Astrocyte of the spinal cord (primary cell): ENCODE measurements around the gene DNAJA1.
"Not testable (repeated sequence)": the region's sequence is repeated elsewhere in the genome, so short reads cannot be mapped to it uniquely, and the experiment has no call there.

Source experiments
- DNase-seq: peaks from one replicate; pipeline ENCODE4 v3.0.0; 2011; ENCODE audit warnings: low read depth, low spot score
- H3K4me3 ChIP-seq: 2 replicates; pipeline ENCODE4 v1.5.1; 2011; ENCODE audit warnings: low read depth, mild to moderate bottlenecking, low read length, moderate library complexity
- CTCF ChIP-seq: IDR thresholded peaks from 2 replicates; pipeline ENCODE4 v1.5.1; 2012; ENCODE audit warnings: low read depth, mild to moderate bottlenecking, low read length, inconsistent platforms
- in situ Hi-C: cut with HindIII; loops from 2 replicates; pipeline ENCODE4 v1.10.0; 2017; ENCODE audit warnings: low sequenced_read_pairs

DNAJA1 gene

GRCh38 chr9:33024966-33025571, at the start of gene DNAJA1:
DNAJA1 (plus strand) TSS chr9:33025273; CDS start chr9:33026485, 1,212 bp downstream.
- in situ Hi-C loops = no loop called here
- TF ChIP-seq CTCF = no peak
- peak within 1 kb of the TSS; percentile 100 for H3K4me3 ChIP-seq
- DNase-seq = peak; percentile 95

- in situ Hi-C loops = no loop called here
- no peak overlapping the region for H3K4me3 ChIP-seq
- no peak for TF ChIP-seq CTCF
- DNase-seq = no peak
Measured at GRCh38 chr9:32978051-32978450, 47.0 kb upstream of the DNAJA1 start.

- in situ Hi-C loops = no loop called here
- DNase-seq = peak; percentile 10
- no peak for TF ChIP-seq CTCF
- no peak overlapping the region for H3K4me3 ChIP-seq
Measured at GRCh38 chr9:32986971-32987370, 38.1 kb upstream of the DNAJA1 start.

- H3K4me3 ChIP-seq = no peak overlapping the region
- no peak for DNase-seq
- in situ Hi-C loops = no loop called here
- TF ChIP-seq CTCF = no peak
Measured at GRCh38 chr9:32989660-32990059, 35.4 kb upstream of the DNAJA1 start.

- no peak for DNase-seq
- no peak for TF ChIP-seq CTCF
- in situ Hi-C loops = no loop called here
- H3K4me3 ChIP-seq = no peak overlapping the region
Measured at GRCh38 chr9:32991897-32992594, 33.0 kb upstream of the DNAJA1 start.

GRCh38 chr9:32992595-32993238, 32.4 kb upstream of the DNAJA1 start:
- no peak for TF ChIP-seq CTCF
- no peak overlapping the region for H3K4me3 ChIP-seq
- in situ Hi-C loops = no loop called here
- no peak for DNase-seq

- H3K4me3 ChIP-seq = peak overlapping the region; percentile 98
- DNase-seq, in situ Hi-C loops: not testable (repeated sequence)
Measured at GRCh38 chr9:33000682-33001055, 24.4 kb upstream of the DNAJA1 start.

GRCh38 chr9:33005335-33005734, 19.7 kb upstream of the DNAJA1 start:
- DNase-seq, H3K4me3 ChIP-seq, in situ Hi-C loops: not testable (repeated sequence)
